T-cell (primary cell): ENCODE results near the gene SLC24A4. TPM values are rescaled to one million over a fixed set of nuclear protein-coding genes. Genes with fewer than 3 reads are reported as not detected.

Source experiments
- ATAC-seq, 4 experiments: fragments of 200-7000 bp in 3 of 4; fragments of 150-1000 bp in 1 of 4; cut with Tn5 transposase; replicated peaks in 1 of 4; 1 replicate in 3 of 4; 2 replicates in 1 of 4; pipeline ENCODE4 v1.10.0; 2021; ENCODE audit warnings: moderate library complexity in 3 of 4, mild to moderate bottlenecking in 2 of 4, moderate number of reproducible peaks in 1 of 4
- CTCF ChIA-PET, 2 donors: fragments of 300-600 bp; sonication (Branson Sonifier 250); formaldehyde crosslinking; loops; one replicate each; lab custom pipeline; 2022; ENCODE audit warnings: antibody characterized with exemption in 2 of 2; lab: Charles Lee
- POLR2A ChIA-PET, 2 donors: fragments of 300-600 bp; sonication (Branson Sonifier 250); formaldehyde crosslinking; loops; one replicate each; lab custom pipeline; 2022; ENCODE audit warnings: antibody characterized with exemption in 2 of 2; lab: Charles Lee
- DNase-seq, 35 experiments: peaks; one replicate each; pipeline versions ENCODE4 v3.0.0 to v3.0.0-alpha.2; 2013 to 2023
- H3K27ac ChIP-seq: one replicate; pipeline ENCODE4 v1.5.1; 2013; ENCODE audit warnings: low read length
- H3K27me3 ChIP-seq, 2 experiments: replicated peaks in 1 of 2; 1 replicate in 1 of 2; 2 replicates in 1 of 2; pipeline versions ENCODE4 v1.6.1 to v1.7.0; 2013; ENCODE audit warnings: low read length in 1 of 2, mixed read lengths in 1 of 2; ENCODE audit not compliant: control insufficient read depth in 2 of 2, insufficient read depth in 2 of 2; ENCODE audit errors: extremely low read depth in 1 of 2
- H3K36me3 ChIP-seq, 2 donors: 1 replicate in 1 of 2; 2 replicates in 1 of 2; pipeline versions ENCODE4 v1.6.1 to v1.7.0; 2013; ENCODE audit warnings: low read length in 1 of 2; ENCODE audit not compliant: control insufficient read depth in 2 of 2, insufficient read depth in 1 of 2; ENCODE audit errors: extremely low read depth in 1 of 2
- H3K4me1 ChIP-seq, 2 experiments: 1 replicate in 1 of 2; 2 replicates in 1 of 2; pipeline versions ENCODE4 v1.6.1 to v1.7.0; 2013; ENCODE audit warnings: low read length in 2 of 2, mixed read lengths in 1 of 2; ENCODE audit not compliant: insufficient read depth in 2 of 2, control insufficient read depth in 1 of 2; ENCODE audit errors: extremely low read depth in 1 of 2
- H3K4me3 ChIP-seq, 2 donors: 1 replicate in 1 of 2; 2 replicates in 1 of 2; pipeline versions ENCODE4 v1.5.1 to v1.7.0; 2013; ENCODE audit warnings: mild to moderate bottlenecking in 2 of 2, low read length in 1 of 2, moderate library complexity in 1 of 2; ENCODE audit not compliant: control insufficient read depth in 1 of 2; ENCODE audit errors: extremely low read depth in 1 of 2
- H3K9me3 ChIP-seq: 2 replicates; pipeline ENCODE4 v1.7.0; 2013
- H3K27ac Mint-ChIP-seq, 2 donors: one replicate each; pipeline ENCODE4 v1.8.0; 2020 to 2021; ENCODE audit warnings: mild to moderate bottlenecking in 2 of 2, mixed read lengths in 2 of 2
- H3K27me3 Mint-ChIP-seq, 2 donors: one replicate each; pipeline ENCODE4 v1.8.0; 2021 to 2022; ENCODE audit warnings: mixed read lengths in 2 of 2
- H3K36me3 Mint-ChIP-seq: one replicate; pipeline ENCODE4 v1.8.0; 2021; ENCODE audit warnings: mixed read lengths
- H3K4me1 Mint-ChIP-seq, 3 donors: one replicate each; pipeline ENCODE4 v1.8.0; 2020 to 2022; ENCODE audit warnings: mixed read lengths in 3 of 3, mild to moderate bottlenecking in 1 of 3
- H3K4me3 Mint-ChIP-seq, 3 donors: one replicate each; pipeline ENCODE4 v1.8.0; 2020 to 2022; ENCODE audit warnings: mild to moderate bottlenecking in 3 of 3, mixed read lengths in 3 of 3, moderate library complexity in 3 of 3
- H3K9me3 Mint-ChIP-seq, 3 donors: one replicate each; pipeline ENCODE4 v1.8.0; 2020 to 2022; ENCODE audit warnings: mixed read lengths in 3 of 3
- WGBS: methylation state at CpG from one replicate; pipeline ENCODE4 v1.1.5; 2013; ENCODE audit warnings: missing lambda C conversion rate; ENCODE audit not compliant: insufficient coverage; 5-methylcytosine and 5-hydroxymethylcytosine counted together
- total RNA-seq, 35 experiments: library from RNA in 6 of 35; stranded (reverse) in 6 of 35; fragments of 120-200 nt in 1 of 35; gene quantifications; one replicate each; pipeline versions ENCODE4 v1.2.1 to v1.2.4 and lab custom pipeline; 2013 to 2026

Gene SLC24A4
- total RNA-seq, 5 donors from 2014 or later (not counting 1 experiment from before 2014, with no cell fraction given): 0.14 to 0.15 TPM; not detected in 3

- ATAC-seq (no peak), DNase-seq (no peak)
- Mint-ChIP-seq H3K36me3 (no peaks in the 10 kb centered on the region), H3K4me1 (no peaks in the 10 kb centered on the region), H3K4me3 (no peak overlapping the region), H3K27ac (no peak overlapping the region), H3K9me3 (no peaks in the 10 kb centered on the region), H3K27me3 (peaks cover 9 to 13% of the 10 kb centered on the region in 2 donors)
- H3K9me3 ChIP-seq: no peaks in the 10 kb centered on the region
- H3K27ac ChIP-seq: no peak overlapping the region
- H3K4me3 ChIP-seq: no peak overlapping the region
- WGBS: 55% methylated on average over 9 of the region's 13 CpGs
- CTCF ChIA-PET: no interaction called here
- no peaks in the 10 kb centered on the region for H3K36me3 ChIP-seq
- POLR2A ChIA-PET: no interaction called here
- no peaks in the 10 kb centered on the region for H3K4me1 ChIP-seq
- H3K27me3 ChIP-seq: peaks cover 0 to 10% of the 10 kb centered on the region in 2 experiments
Measured at GRCh38 chr14:92414690-92415445, 91.9 kb downstream of the SLC24A4 start.

DNA sequence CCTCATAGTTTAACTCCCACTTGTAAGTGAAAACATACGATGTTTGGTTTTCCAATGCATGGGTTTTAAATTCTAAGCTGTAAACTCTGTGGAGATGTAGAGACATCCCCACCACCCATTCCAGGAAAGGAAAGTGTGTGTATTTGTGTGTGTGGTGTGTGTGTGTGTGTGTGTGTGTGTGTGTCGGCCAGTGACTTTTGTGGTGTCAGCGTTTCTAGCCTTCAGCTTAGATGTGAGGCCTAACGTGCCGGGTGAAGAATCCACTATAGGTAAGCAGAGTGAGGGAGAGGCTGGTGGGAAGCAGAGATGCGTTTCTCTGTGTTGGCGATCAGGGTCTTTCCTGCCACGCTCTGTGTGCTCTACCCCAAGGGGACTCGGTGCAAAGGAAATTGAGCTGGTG, 93.0 kb downstream of the SLC24A4 start:
- peaks cover 9 to 13% of the 10 kb centered on the region in 2 donors for H3K27me3 Mint-ChIP-seq
- H3K9me3 ChIP-seq: no peaks in the 10 kb centered on the region
- ChIA-PET CTCF (no interaction called here), POLR2A (no interaction called here)
- H3K27ac Mint-ChIP-seq: no peak overlapping the region
- 88% methylated on average over 7 of the region's 9 CpGs for WGBS
- no peaks in the 10 kb centered on the region for H3K4me1 ChIP-seq
- H3K4me1 Mint-ChIP-seq: no peaks in the 10 kb centered on the region
- H3K4me3 ChIP-seq: no peak overlapping the region
- DNase-seq (no peak), ATAC-seq (no peak)
- H3K36me3 ChIP-seq: no peaks in the 10 kb centered on the region
- H3K36me3 Mint-ChIP-seq: no peaks in the 10 kb centered on the region
- no peak overlapping the region for H3K4me3 Mint-ChIP-seq
- H3K27ac ChIP-seq: no peak overlapping the region
- H3K9me3 Mint-ChIP-seq: no peaks in the 10 kb centered on the region
- H3K27me3 ChIP-seq: peaks cover 0 to 12% of the 10 kb centered on the region in 2 experiments

GRCh38 chr14:92416544-92416943, 93.6 kb downstream of the SLC24A4 start:
- WGBS: no CpG with 5 or more reads among the region's 2 CpGs
- H3K4me1 Mint-ChIP-seq: no peaks in the 10 kb centered on the region
- ATAC-seq (no peak), DNase-seq (no peak)
- no peak overlapping the region for H3K4me3 Mint-ChIP-seq
- peaks cover 0 to 11% of the 10 kb centered on the region in 2 experiments for H3K27me3 ChIP-seq
- CTCF ChIA-PET: interaction anchor here in 1 of 2 donors (0.6 kb wide), 1 partner anchor 313 kb away, joined by 7 read pairs; no protein-coding TSS in a partner anchor
- H3K27me3 Mint-ChIP-seq: peaks cover 9 to 13% of the 10 kb centered on the region in 2 donors
- no peak overlapping the region for H3K27ac ChIP-seq
- no peaks in the 10 kb centered on the region for H3K4me1 ChIP-seq
- no peak overlapping the region for H3K27ac Mint-ChIP-seq
- H3K36me3 Mint-ChIP-seq: no peaks in the 10 kb centered on the region
- POLR2A ChIA-PET: no interaction called here
- no peaks in the 10 kb centered on the region for H3K9me3 ChIP-seq
- H3K4me3 ChIP-seq: no peak overlapping the region
- H3K9me3 Mint-ChIP-seq: no peaks in the 10 kb centered on the region
- H3K36me3 ChIP-seq: no peaks in the 10 kb centered on the region

GRCh38 chr14:92417759-92418158, 94.8 kb downstream of the SLC24A4 start:
- CTCF ChIA-PET: interaction anchor here in 1 of 2 donors (0.6 kb wide), 1 partner anchor 120 kb away, joined by 5 read pairs; no protein-coding TSS in a partner anchor
- H3K27ac Mint-ChIP-seq: no peak overlapping the region

GRCh38 chr14:92421751-92422150, 98.8 kb downstream of the SLC24A4 start:
- ATAC-seq (no peak), DNase-seq (no peak)
- Histone ChIP-seq H3K27me3 (peaks cover 0 to 4% of the 10 kb centered on the region in 2 experiments), H3K4me1 (peaks cover 4 to 8% of the 10 kb centered on the region in 2 experiments), H3K36me3 (no peaks in the 10 kb centered on the region), H3K9me3 (no peaks in the 10 kb centered on the region), H3K4me3 (no peak overlapping the region), H3K27ac (no peak overlapping the region)
- CTCF ChIA-PET: no interaction called here
- Mint-ChIP-seq H3K27me3 (no peaks in the 10 kb centered on the region), H3K9me3 (no peaks in the 10 kb centered on the region), H3K4me1 (peaks cover 9 to 11% (median 9%) of the 10 kb centered on the region in 3 donors), H3K4me3 (no peak overlapping the region), H3K36me3 (no peaks in the 10 kb centered on the region), H3K27ac (no peak overlapping the region)
- 100% methylated on average over 1 of the region's 6 CpGs for WGBS
- POLR2A ChIA-PET: no interaction called here

More at GRCh38 chr14:92417759-92418158, 94.8 kb downstream of the SLC24A4 start:
- Histone ChIP-seq H3K4me3 (no peak overlapping the region), H3K27me3 (peaks cover 0 to 4% of the 10 kb centered on the region in 2 experiments), H3K27ac (no peak overlapping the region), H3K36me3 (no peaks in the 10 kb centered on the region), H3K4me1 (no peaks in the 10 kb centered on the region), H3K9me3 (no peaks in the 10 kb centered on the region)
- H3K36me3 Mint-ChIP-seq: no peaks in the 10 kb centered on the region
- WGBS: 33% methylated on average over 1 of the region's 3 CpGs
- no peak for DNase-seq
- peaks cover 5 to 8% of the 10 kb centered on the region in 2 donors for H3K27me3 Mint-ChIP-seq
- POLR2A ChIA-PET: no interaction called here
- ATAC-seq: no peak
- no peak overlapping the region for H3K4me3 Mint-ChIP-seq
- H3K9me3 Mint-ChIP-seq: no peaks in the 10 kb centered on the region
- H3K4me1 Mint-ChIP-seq: no peaks in the 10 kb centered on the region

DNA sequence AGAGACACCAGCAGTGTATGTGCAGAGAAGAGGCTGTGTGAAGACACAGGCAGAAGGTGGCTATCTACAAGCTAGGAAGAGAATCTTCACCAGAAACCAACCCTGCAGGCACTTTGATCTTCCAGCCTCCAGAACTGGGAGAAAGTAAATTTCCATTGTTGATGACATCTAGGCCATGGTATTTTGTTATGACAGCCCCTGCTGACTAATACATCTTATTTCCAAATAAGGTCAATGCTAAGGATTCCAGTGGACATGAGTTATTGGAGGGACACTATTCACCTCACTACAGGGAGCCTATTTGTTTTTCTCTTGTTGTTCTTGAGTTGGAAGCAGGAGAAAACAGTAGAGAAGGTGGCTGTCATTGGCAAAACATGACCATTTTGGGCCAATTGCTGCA, 102.1 kb downstream of the SLC24A4 start:
- H3K4me1 ChIP-seq: peaks cover 5 to 8% of the 10 kb centered on the region in 2 experiments
- H3K4me3 ChIP-seq: no peak overlapping the region
- POLR2A ChIA-PET: no interaction called here
- H3K27ac ChIP-seq: no peak overlapping the region
- ATAC-seq: no peak
- H3K27ac Mint-ChIP-seq: no peak overlapping the region
- H3K27me3 ChIP-seq: peaks cover 0 to 4% of the 10 kb centered on the region in 2 experiments
- H3K4me3 Mint-ChIP-seq: no peak overlapping the region
- CTCF ChIA-PET: no interaction called here
- H3K36me3 ChIP-seq: no peaks in the 10 kb centered on the region
- DNase-seq: no peak
- no peaks in the 10 kb centered on the region for H3K36me3 Mint-ChIP-seq
- H3K4me1 Mint-ChIP-seq: peaks cover 9 to 11% (median 9%) of the 10 kb centered on the region in 3 donors
- H3K9me3 ChIP-seq: no peaks in the 10 kb centered on the region
- H3K27me3 Mint-ChIP-seq: no peaks in the 10 kb centered on the region
- no peaks in the 10 kb centered on the region for H3K9me3 Mint-ChIP-seq
